Stimulated activated CD8-positive, alpha-beta memory T cell treated with anti-CD3 and anti-CD28 coated beads, Interleukin-15, amount 100 ng/mL, for 48 hours (primary cell): ENCODE data around the gene BLMH.

Experiments used
- DNase-seq, 2 donors: peaks; one replicate each; pipeline ENCODE4 v3.0.0-alpha.2; 2020; ENCODE audit warnings: low read depth in 2 of 2

BLMH gene

GRCh38 chr17:30200106-30200505, 91.6 kb downstream of the BLMH start:
- DNase-seq = no peak

- DNase-seq = no peak
Measured at GRCh38 chr17:30199600-30199999, 92.1 kb downstream of the BLMH start.
